GM12874 (cell line): Measurements from ENCODE around the gene HLCS.

Experiments used
- CTCF ChIP-seq: IDR thresholded peaks from 2 replicates; pipeline ENCODE4 v1.5.1; 2011; ENCODE audit warnings: low read depth, mild to moderate bottlenecking, control low read depth, low read length, moderate library complexity; ENCODE audit not compliant: insufficient read depth

The HLCS gene

GRCh38 chr21:36913247-36914169 lies 53.0 kb downstream of the HLCS start:
- TF ChIP-seq CTCF = no peak

GRCh38 chr21:36910581-36911307 lies 55.7 kb downstream of the HLCS start:
- no peak for TF ChIP-seq CTCF

GRCh38 chr21:36909901-36910561 lies 56.4 kb downstream of the HLCS start:
- TF ChIP-seq CTCF = no peak

- TF ChIP-seq CTCF = no peak
These were observed 57.0 kb downstream of the HLCS start for GRCh38 chr21:36909423-36909822.

- no peak for TF ChIP-seq CTCF
These were observed 58.1 kb downstream of the HLCS start for GRCh38 chr21:36908260-36908908.

GRCh38 chr21:36904093-36904666 lies 62.3 kb downstream of the HLCS start:
- no peak for TF ChIP-seq CTCF
